ENCODE results near the gene KIF6.

DNA sequence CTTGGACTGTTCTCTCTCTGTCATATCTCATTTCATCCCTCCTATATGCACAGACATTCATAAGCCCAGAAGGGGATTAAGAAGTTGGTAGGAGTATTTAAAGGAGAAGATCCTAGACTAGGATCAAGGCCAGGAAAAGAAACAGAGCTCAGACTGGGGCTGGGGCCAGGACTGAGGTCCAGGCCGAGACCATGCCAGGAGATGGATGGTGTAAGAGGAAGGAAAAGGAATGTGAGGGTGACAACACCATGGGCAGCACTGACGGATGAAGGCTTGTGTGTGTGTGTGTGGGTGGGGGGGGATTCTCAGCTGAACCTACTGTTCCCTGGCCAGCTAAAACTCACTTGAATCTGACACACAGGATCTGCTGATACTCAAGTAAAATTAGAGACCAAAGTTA is 182.1 kb downstream of the KIF6 start:
- TF ChIP-seq, protein P1, sequence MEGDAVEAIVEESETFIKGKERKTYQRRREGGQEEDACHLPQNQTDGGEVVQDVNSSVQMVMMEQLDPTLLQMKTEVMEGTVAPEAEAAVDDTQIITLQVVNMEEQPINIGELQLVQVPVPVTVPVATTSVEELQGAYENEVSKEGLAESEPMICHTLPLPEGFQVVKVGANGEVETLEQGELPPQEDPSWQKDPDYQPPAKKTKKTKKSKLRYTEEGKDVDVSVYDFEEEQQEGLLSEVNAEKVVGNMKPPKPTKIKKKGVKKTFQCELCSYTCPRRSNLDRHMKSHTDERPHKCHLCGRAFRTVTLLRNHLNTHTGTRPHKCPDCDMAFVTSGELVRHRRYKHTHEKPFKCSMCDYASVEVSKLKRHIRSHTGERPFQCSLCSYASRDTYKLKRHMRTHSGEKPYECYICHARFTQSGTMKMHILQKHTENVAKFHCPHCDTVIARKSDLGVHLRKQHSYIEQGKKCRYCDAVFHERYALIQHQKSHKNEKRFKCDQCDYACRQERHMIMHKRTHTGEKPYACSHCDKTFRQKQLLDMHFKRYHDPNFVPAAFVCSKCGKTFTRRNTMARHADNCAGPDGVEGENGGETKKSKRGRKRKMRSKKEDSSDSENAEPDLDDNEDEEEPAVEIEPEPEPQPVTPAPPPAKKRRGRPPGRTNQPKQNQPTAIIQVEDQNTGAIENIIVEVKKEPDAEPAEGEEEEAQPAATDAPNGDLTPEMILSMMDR (IDR thresholded peaks at IDR 0.05 in 4 of 5, conservative IDR thresholded peaks at IDR 0.05 in 1 of 5), result no peak
- TF ChIP-seq POLR2A (IDR thresholded peaks at IDR 0.05), result no peak

Measured in gastrocnemius medialis (tissue), 4 donors.